Sigmoid colon (tissue), 7 donors: Measurements from ENCODE around the gene FAM237A. TPM values are rescaled to one million over a fixed set of nuclear protein-coding genes. Genes with fewer than 3 reads are reported as not detected.

ENCODE experiments used
- DNase-seq: peaks from one replicate; pipeline ENCODE4 v3.0.0-alpha.2; 2019
- H3K27ac ChIP-seq, 4 donors: fragments of 200-600 bp; sonication (generic); one replicate each; pipeline ENCODE4 v1.5.1; 2016 to 2019; ENCODE audit warnings: mild to moderate bottlenecking in 1 of 4
- H3K27me3 ChIP-seq, 3 donors: fragments of 200-600 bp; sonication (generic); one replicate each; pipeline ENCODE4 v1.5.1; 2019; ENCODE audit warnings: mild to moderate bottlenecking in 1 of 3
- H3K36me3 ChIP-seq, 4 donors: fragments of 200-600 bp; sonication (generic); one replicate each; pipeline ENCODE4 v1.5.1; 2016 to 2019
- H3K4me1 ChIP-seq, 4 donors: fragments of 200-600 bp; sonication (generic); one replicate each; pipeline ENCODE4 v1.5.1; 2017 to 2019
- H3K4me3 ChIP-seq, 4 donors: fragments of 200-600 bp; sonication (generic); one replicate each; pipeline ENCODE4 v1.5.1; 2017 to 2019; ENCODE audit warnings: mild to moderate bottlenecking in 2 of 4, moderate library complexity in 1 of 4
- H3K9me3 ChIP-seq, 4 donors: fragments of 200-600 bp in 3 of 4; sonication (generic) in 3 of 4; one replicate each; pipeline versions ENCODE4 v1.5.1 to v1.6.1; 2013 to 2019
- CTCF ChIP-seq, 4 experiments: fragments of 450-650 bp in 3 of 4; fragments of 200-600 bp in 1 of 4; IDR thresholded peaks; one replicate each; pipeline ENCODE4 v1.5.1; 2016 to 2019; ENCODE audit warnings: antibody characterized with exemption in 4 of 4, mild to moderate bottlenecking in 3 of 4, moderate library complexity in 2 of 4
- EP300 ChIP-seq, 4 donors: sonication (generic); formaldehyde crosslinking; IDR thresholded peaks; one replicate each; pipeline ENCODE4 v1.6.1; 2017; ENCODE audit warnings: antibody characterized with exemption in 4 of 4
- POLR2A ChIP-seq, 2 donors: fragments of 450-650 bp; IDR thresholded peaks; one replicate each; pipeline ENCODE4 v1.6.1; 2016; ENCODE audit warnings: antibody characterized with exemption in 2 of 2, mild to moderate bottlenecking in 2 of 2, moderate library complexity in 2 of 2
- POLR2AphosphoS5 ChIP-seq, 4 donors: sonication (generic); formaldehyde crosslinking; IDR thresholded peaks; one replicate each; pipeline ENCODE4 v1.6.1; 2017; ENCODE audit warnings: antibody characterized with exemption in 4 of 4
- WGBS, 2 donors: extraction: QIAGEN DNeasy Blood & Tissue Kit; methylation state at CpG; one replicate each; pipeline ENCODE4 v1.1.7; 2013; 5-methylcytosine and 5-hydroxymethylcytosine counted together
- intact Hi-C: fragments of 100-400 bp; cut with DNase I; formaldehyde crosslinking; loops from one replicate; pipeline ENCODE4 v1.15.1; 2023
- polyA plus RNA-seq, 3 donors: library from polyadenylated mRNA; stranded (reverse); fragments of 200-250 nt; gene quantifications; one replicate each; pipeline ENCODE4 v1.2.3, GENCODE V29; 2013
- total RNA-seq, 4 donors: library from RNA; depleted of rRNA; stranded (reverse); fragments of >200 nt; gene quantifications; one replicate each; pipeline ENCODE4 v1.1.0, GENCODE V29; 2016
- donor health status: healthy with polysubstance abuse.
- donor health status: Bipolar disorder and iron deficiency.
- donor health status: healthy.

The FAM237A gene
- total and polyA plus RNA-seq, 7 donors: not detected

- no peak overlapping the region for H3K27ac ChIP-seq
- 90 to 91% methylated on average over 4 of the region's 4 CpGs for WGBS, 2 donors
- H3K4me3 ChIP-seq: no peak overlapping the region
- H3K9me3 ChIP-seq: no peaks in the 10 kb centered on the region
- intact Hi-C loops: no loop called here
- no peak for DNase-seq
- H3K4me1 ChIP-seq: no peaks in the 10 kb centered on the region
- H3K36me3 ChIP-seq: no peaks in the 10 kb centered on the region
- TF ChIP-seq POLR2AphosphoS5 (IDR thresholded peaks at IDR 0.05): no peak
- TF ChIP-seq POLR2A (IDR thresholded peaks at IDR 0.05): no peak
- TF ChIP-seq CTCF (IDR thresholded peaks at IDR 0.05): no peak
- no peak for TF ChIP-seq EP300 (IDR thresholded peaks at IDR 0.05)
- no peaks in the 10 kb centered on the region for H3K27me3 ChIP-seq
These were observed 41.3 kb downstream of the FAM237A start for GRCh38 chr2:206683546-206683945.

- H3K27ac ChIP-seq: no peak overlapping the region
- H3K27me3 ChIP-seq: no peaks in the 10 kb centered on the region
- TF ChIP-seq EP300 (IDR thresholded peaks at IDR 0.05) (no peak), CTCF (IDR thresholded peaks at IDR 0.05) (no peak), POLR2AphosphoS5 (IDR thresholded peaks at IDR 0.05) (no peak), POLR2A (IDR thresholded peaks at IDR 0.05) (no peak)
- H3K4me1 ChIP-seq: no peaks in the 10 kb centered on the region
- no peak overlapping the region for H3K4me3 ChIP-seq
- no peaks in the 10 kb centered on the region for H3K9me3 ChIP-seq
- no peaks in the 10 kb centered on the region for H3K36me3 ChIP-seq
- 66 to 79% methylated on average over 2 of the region's 2 CpGs for WGBS, 2 donors
- intact Hi-C loops: no loop called here
- no peak for DNase-seq
These were observed 46.2 kb downstream of the FAM237A start for GRCh38 chr2:206688453-206688852.

- H3K36me3 ChIP-seq: no peaks in the 10 kb centered on the region
- no peak for DNase-seq
- TF ChIP-seq CTCF (IDR thresholded peaks at IDR 0.05): no peak
- TF ChIP-seq POLR2A (IDR thresholded peaks at IDR 0.05): no peak
- no peak for TF ChIP-seq POLR2AphosphoS5 (IDR thresholded peaks at IDR 0.05)
- TF ChIP-seq EP300 (IDR thresholded peaks at IDR 0.05): no peak
- H3K4me1 ChIP-seq: no peaks in the 10 kb centered on the region
- WGBS, 2 donors: 39 to 41% methylated on average over 1 of the region's 1 CpG
- intact Hi-C loops: no loop called here
- no peaks in the 10 kb centered on the region for H3K9me3 ChIP-seq
- no peak overlapping the region for H3K27ac ChIP-seq
- no peaks in the 10 kb centered on the region for H3K27me3 ChIP-seq
- no peak overlapping the region for H3K4me3 ChIP-seq
These were observed 46.7 kb downstream of the FAM237A start for GRCh38 chr2:206688990-206689389.

DNA sequence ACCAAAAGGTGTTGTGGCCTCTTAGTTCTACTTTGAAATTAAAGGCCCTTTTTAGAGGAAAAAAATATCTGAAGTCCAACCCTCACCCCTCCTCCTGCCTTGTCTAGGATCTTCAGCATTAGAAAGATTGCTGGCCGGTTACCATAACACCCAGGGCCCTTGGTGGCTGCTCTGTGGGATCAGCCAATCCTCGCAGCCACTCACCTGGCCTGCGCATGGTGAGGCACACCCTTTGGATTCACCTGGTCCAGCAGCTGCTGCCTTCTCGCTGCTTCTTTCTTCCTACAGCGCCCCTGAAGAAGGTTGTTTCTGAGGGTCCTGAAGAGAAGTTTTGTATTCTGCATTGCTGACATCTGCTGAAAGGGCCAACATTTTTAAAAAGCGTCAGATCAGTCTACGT, 50.7 kb downstream of the FAM237A start:
- no peak overlapping the region for H3K4me3 ChIP-seq
- H3K9me3 ChIP-seq: no peaks in the 10 kb centered on the region
- no peaks in the 10 kb centered on the region for H3K36me3 ChIP-seq
- H3K27ac ChIP-seq: no peak overlapping the region
- WGBS, 2 donors: 66 to 84% methylated on average over 7 of the region's 7 CpGs
- no peak for DNase-seq
- H3K27me3 ChIP-seq: no peaks in the 10 kb centered on the region
- intact Hi-C loops: loop anchor here (2.0 to 10.0 kb wide), 3 partner anchors 89 to 782 kb away; no protein-coding TSS in a partner anchor
- no peaks in the 10 kb centered on the region for H3K4me1 ChIP-seq
- TF ChIP-seq POLR2AphosphoS5 (IDR thresholded peaks at IDR 0.05): no peak
- TF ChIP-seq EP300 (IDR thresholded peaks at IDR 0.05): no peak
- TF ChIP-seq POLR2A (IDR thresholded peaks at IDR 0.05): no peak
- no peak for TF ChIP-seq CTCF (IDR thresholded peaks at IDR 0.05)
